ENCODE data around the gene DGUOK.

- TF ChIP-seq POLR2A (IDR thresholded peaks at IDR 0.05; ENCODE audit: low read length): no peak
- TF ChIP-seq GATA1 (IDR thresholded peaks at IDR 0.05; ENCODE audit: low read depth, low read length): no peak
Observed at GRCh38 chr2:73893764-73894474, 32.8 kb upstream of the DGUOK start.
